Kidney tubule cell (primary cell): ENCODE data around the gene APOC3.
"Not testable (repeated sequence)": the region's sequence is repeated elsewhere in the genome, so short reads cannot be mapped to it uniquely, and the experiment has no call there.

Source experiments
- DNase-seq: peaks from one replicate; pipeline ENCODE4 v3.0.0-alpha.2; 2018; ENCODE audit warnings: low spot score

APOC3 gene

GRCh38 chr11:116829525-116830183, at the start of gene APOC3:
Gene APOC3 (plus strand): TSS chr11:116829907. CDS start chr11:116830583, 676 bp downstream.
- no peak for DNase-seq

GRCh38 chr11:116782728-116783127, 47.0 kb upstream of the APOC3 start:
- no peak for DNase-seq

GRCh38 chr11:116786326-116786725, 43.4 kb upstream of the APOC3 start:
- DNase-seq, result no peak

GRCh38 chr11:116786966-116787365, 42.7 kb upstream of the APOC3 start:
- DNase-seq, result no peak

- peak; percentile 32 for DNase-seq
Observed at GRCh38 chr11:116787436-116787785, 42.3 kb upstream of the APOC3 start.

GRCh38 chr11:116787786-116788486, 41.8 kb upstream of the APOC3 start, which contains the start of gene ZPR1:
Gene ZPR1 (minus strand): TSS chr11:116788023. CDS start chr11:116787990, 33 bp downstream.
- peak; percentile 70 for DNase-seq

- DNase-seq, result no peak
Observed at GRCh38 chr11:116788534-116788933, 41.2 kb upstream of the APOC3 start.

GRCh38 chr11:116788975-116789374, 40.7 kb upstream of the APOC3 start:
- DNase-seq, result no peak

GRCh38 chr11:116790167-116791001, 39.3 kb upstream of the APOC3 start:
- DNase-seq, result no peak

GRCh38 chr11:116791002-116791812, 38.5 kb upstream of the APOC3 start:
- peak; percentile 64 for DNase-seq

GRCh38 chr11:116791813-116792143, 37.9 kb upstream of the APOC3 start, which contains the start of gene APOA5:
Gene APOA5 (minus strand): TSS chr11:116791879. CDS start chr11:116791860, 19 bp downstream.
- DNase-seq, result no peak

- no peak for DNase-seq
Observed at GRCh38 chr11:116792144-116792868, 37.4 kb upstream of the APOC3 start.

GRCh38 chr11:116792869-116793771, 36.6 kb upstream of the APOC3 start:
- peak; percentile 85 for DNase-seq

GRCh38 chr11:116793772-116794097, 36.0 kb upstream of the APOC3 start:
- no peak for DNase-seq

- no peak for DNase-seq
Observed at GRCh38 chr11:116794851-116795250, 34.9 kb upstream of the APOC3 start.

GRCh38 chr11:116796548-116796947, 33.2 kb upstream of the APOC3 start:
- no peak for DNase-seq

- no peak for DNase-seq
Observed at GRCh38 chr11:116797816-116798215, 31.9 kb upstream of the APOC3 start.

GRCh38 chr11:116798368-116798767, 31.3 kb upstream of the APOC3 start:
- no peak for DNase-seq

- no peak for DNase-seq
Observed at GRCh38 chr11:116800610-116801009, 29.1 kb upstream of the APOC3 start.

- not testable (repeated sequence) for DNase-seq
Observed at GRCh38 chr11:116801662-116802061, 28.0 kb upstream of the APOC3 start.
